Cardiac muscle cell (in vitro differentiated cells and primary cell): ENCODE results near the gene C9orf78. TPM values are rescaled to one million over a fixed set of nuclear protein-coding genes. Genes with fewer than 3 reads are reported as not detected.

Experiments
- DNase-seq, 2 donors: peaks; one replicate each; pipeline versions ENCODE4 v3.0.0 to v3.0.0-alpha.2; 2010 to 2017; ENCODE audit warnings: low read depth in 1 of 2, low spot score in 1 of 2
- H3K27ac ChIP-seq: fragments of 200-600 bp; sonication (generic); 2 replicates; pipeline ENCODE4 v1.5.1; 2016
- H3K27me3 ChIP-seq: fragments of 200-600 bp; sonication (generic); 2 replicates; pipeline ENCODE4 v1.6.0; 2016; ENCODE audit warnings: control low read depth
- H3K36me3 ChIP-seq: fragments of 200-600 bp; sonication (generic); 2 replicates; pipeline ENCODE4 v1.5.1; 2016; ENCODE audit warnings: control low read depth
- H3K4me1 ChIP-seq: fragments of 200-600 bp; sonication (generic); 2 replicates; pipeline ENCODE4 v1.8.1; 2017; ENCODE audit warnings: low read depth, mild to moderate bottlenecking, mixed run types
- H3K4me3 ChIP-seq: fragments of 200-600 bp; sonication (generic); 2 replicates; pipeline ENCODE4 v1.5.1; 2016; ENCODE audit warnings: mild to moderate bottlenecking
- H3K9me3 ChIP-seq: fragments of 200-600 bp; sonication (generic); 2 replicates; pipeline ENCODE4 v1.5.1; 2017; ENCODE audit warnings: low read depth, mild to moderate bottlenecking, control low read depth
- CTCF ChIP-seq: IDR thresholded peaks from 2 replicates; pipeline ENCODE4 v1.5.1; 2012; ENCODE audit warnings: low read depth, mild to moderate bottlenecking, low read length
- polyA plus RNA-seq: library from polyadenylated mRNA; unstranded; fragments of >200 nt; fragmentation: Nextera tagmentation; extraction: Ambion mirVana; gene quantifications from 2 replicates; pipeline ENCODE4 v1.2.1, GENCODE V29; 2016
- total RNA-seq: library from RNA; depleted of rRNA; stranded (reverse); fragments of >200 nt; gene quantifications from 2 replicates; pipeline ENCODE4 v1.2.3, GENCODE V29; 2016

The C9orf78 gene
- total and polyA plus RNA-seq, 2 experiments from 2014 or later, result 56.5 to 66.5 TPM

DNA sequence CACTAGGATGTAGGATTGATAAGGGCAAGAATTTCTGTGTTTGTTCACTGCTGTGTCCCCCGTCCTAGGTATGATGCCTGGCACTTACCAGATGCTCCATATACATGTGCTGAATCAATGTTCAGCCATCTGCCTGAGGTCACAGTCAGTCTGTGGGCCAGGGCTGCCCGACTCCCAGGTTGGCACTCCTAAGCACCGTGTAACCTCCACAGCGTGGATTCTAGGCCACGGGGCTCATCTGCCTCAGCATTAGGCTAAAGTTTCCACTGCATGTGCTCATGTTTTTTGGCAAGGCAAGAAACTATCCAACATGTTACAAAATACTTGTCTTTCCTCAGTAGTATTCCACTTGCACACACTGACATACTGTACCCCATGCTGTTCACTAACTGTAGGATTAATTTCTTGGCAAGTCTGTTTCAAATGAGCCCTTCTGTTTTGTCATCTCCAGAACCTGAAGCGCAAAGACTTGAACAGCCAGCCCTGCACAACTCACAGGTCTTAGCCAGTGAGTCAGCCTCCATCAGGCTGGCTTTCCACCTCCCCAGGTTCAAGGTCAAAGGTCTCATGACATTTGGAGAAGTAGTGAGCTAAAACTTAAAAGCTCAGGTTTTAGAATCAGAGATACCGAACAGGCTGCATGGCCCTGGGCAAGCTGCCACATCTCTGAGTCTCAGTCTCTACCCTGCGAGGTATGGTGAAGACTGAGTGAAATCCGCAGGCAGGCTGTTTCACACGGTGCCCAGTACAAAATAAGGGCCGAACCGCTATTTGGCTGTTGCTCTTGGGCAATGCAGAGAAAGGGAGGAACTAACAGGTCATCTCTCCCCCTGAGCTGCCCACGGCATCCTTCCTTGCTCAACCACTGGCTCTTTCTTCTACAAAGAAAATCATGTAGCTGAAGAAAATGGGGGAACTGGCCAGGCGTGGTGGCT, 18.3 kb downstream of the C9orf78 start:
- Histone ChIP-seq H3K9me3 (no peaks in the 10 kb centered on the region), H3K36me3 (peaks cover 47% of the 10 kb centered on the region), H3K27ac (no peak overlapping the region), H3K4me1 (no peaks in the 10 kb centered on the region), H3K27me3 (no peaks in the 10 kb centered on the region), H3K4me3 (no peak overlapping the region)
- TF ChIP-seq CTCF, result no peak
- DNase-seq, result no peak

DNA sequence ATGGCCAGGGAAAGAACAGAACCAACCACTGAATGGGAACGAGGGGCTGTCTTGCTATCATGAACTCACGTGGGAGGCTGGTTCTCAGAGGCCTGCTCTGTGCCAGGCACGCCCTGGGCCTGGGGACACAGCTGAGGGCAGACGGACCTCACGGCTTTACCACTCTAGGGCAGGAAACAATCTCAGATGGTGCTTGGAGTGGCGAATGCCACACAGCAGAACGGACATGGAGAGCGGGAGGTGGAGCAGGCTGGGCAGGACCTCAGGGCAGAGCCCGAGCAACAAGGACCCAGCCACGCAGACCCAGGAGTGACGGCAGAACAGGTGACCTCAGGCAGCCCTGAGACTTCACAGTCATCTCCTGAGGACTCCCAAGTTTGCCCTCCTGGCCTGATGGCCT, 19.8 kb downstream of the C9orf78 start:
- peaks cover 38% of the 10 kb centered on the region for H3K36me3 ChIP-seq

GRCh38 chr9:129814432-129815223, 20.4 kb downstream of the C9orf78 start:
- H3K27ac ChIP-seq, result no peak overlapping the region
- no peak overlapping the region for H3K4me3 ChIP-seq
- peaks cover 38% of the 10 kb centered on the region for H3K36me3 ChIP-seq
- no peak for DNase-seq
- no peaks in the 10 kb centered on the region for H3K9me3 ChIP-seq
- no peak for TF ChIP-seq CTCF
- H3K27me3 ChIP-seq, result no peaks in the 10 kb centered on the region
- no peaks in the 10 kb centered on the region for H3K4me1 ChIP-seq

More for the DNA sequence above, 19.8 kb downstream of the C9orf78 start:
- Histone ChIP-seq H3K4me1 (no peaks in the 10 kb centered on the region), H3K27me3 (no peaks in the 10 kb centered on the region), H3K27ac (no peak overlapping the region), H3K9me3 (no peaks in the 10 kb centered on the region), H3K4me3 (no peak overlapping the region)
- no peak for DNase-seq
- no peak for TF ChIP-seq CTCF

- peaks cover 33% of the 10 kb centered on the region for H3K36me3 ChIP-seq
- H3K4me3 ChIP-seq, result no peak overlapping the region
- DNase-seq, result no peak
- H3K4me1 ChIP-seq, result no peaks in the 10 kb centered on the region
- no peaks in the 10 kb centered on the region for H3K27me3 ChIP-seq
- no peaks in the 10 kb centered on the region for H3K9me3 ChIP-seq
- H3K27ac ChIP-seq, result peak overlapping the region; percentile 43
- TF ChIP-seq CTCF, result no peak
Measured at GRCh38 chr9:129813661-129814060, 21.4 kb downstream of the C9orf78 start.

- H3K9me3 ChIP-seq, result no peaks in the 10 kb centered on the region
- H3K4me1 ChIP-seq, result no peaks in the 10 kb centered on the region
- TF ChIP-seq CTCF, result no peak
- no peak overlapping the region for H3K27ac ChIP-seq
- no peaks in the 10 kb centered on the region for H3K27me3 ChIP-seq
- peaks cover 25% of the 10 kb centered on the region for H3K36me3 ChIP-seq
- DNase-seq, result no peak
- H3K4me3 ChIP-seq, result no peak overlapping the region
Measured at GRCh38 chr9:129812385-129812784, 22.7 kb downstream of the C9orf78 start.
